Smooth muscle cell (in vitro differentiated cells): ENCODE measurements around the gene FYN. TPM values are rescaled to one million over a fixed set of nuclear protein-coding genes. Genes with fewer than 3 reads are reported as not detected.

Experiments
- DNase-seq: peaks from one replicate; lab custom pipeline; 2025; ENCODE audit not compliant: unreplicated experiment; lab: John Stamatoyannopoulos, UW
- H2AFZ ChIP-seq: fragments of 200-600 bp; sonication (generic); 2 replicates; pipeline ENCODE4 v1.6.0; 2016; ENCODE audit warnings: antibody characterized with exemption, low read depth, mild to moderate bottlenecking
- H3F3A ChIP-seq: fragments of 200-600 bp; sonication (generic); 2 replicates; pipeline ENCODE4 v1.6.0; 2017; ENCODE audit warnings: antibody characterized with exemption, low read depth
- H3K27ac ChIP-seq: fragments of 200-600 bp; sonication (generic); 2 replicates; pipeline ENCODE4 v1.5.1; 2016; ENCODE audit warnings: low read depth, mild to moderate bottlenecking
- H3K27me3 ChIP-seq: fragments of 200-600 bp; sonication (generic); 2 replicates; pipeline ENCODE4 v1.6.1; 2016; ENCODE audit warnings: low read depth, mild to moderate bottlenecking
- H3K36me3 ChIP-seq: fragments of 200-600 bp; sonication (generic); 2 replicates; pipeline ENCODE4 v1.5.1; 2016; ENCODE audit warnings: low read depth
- H3K4me1 ChIP-seq: fragments of 200-600 bp; sonication (generic); 2 replicates; pipeline ENCODE4 v1.5.1; 2016; ENCODE audit warnings: low read depth
- H3K4me2 ChIP-seq: fragments of 200-600 bp; sonication (generic); 2 replicates; pipeline ENCODE4 v1.6.0; 2016; ENCODE audit warnings: mild to moderate bottlenecking
- H3K4me3 ChIP-seq: fragments of 200-600 bp; sonication (generic); 2 replicates; pipeline ENCODE4 v1.5.1; 2016; ENCODE audit warnings: mild to moderate bottlenecking
- H3K79me2 ChIP-seq: fragments of 200-600 bp; sonication (generic); 2 replicates; pipeline ENCODE4 v1.6.0; 2016; ENCODE audit warnings: low read depth, mild to moderate bottlenecking
- H3K9ac ChIP-seq: fragments of 200-600 bp; sonication (generic); 2 replicates; pipeline ENCODE4 v1.6.0; 2016; ENCODE audit warnings: low read depth
- H3K9me3 ChIP-seq: fragments of 200-600 bp; sonication (generic); replicated peaks from 2 replicates; pipeline ENCODE4 v1.5.1; 2016; ENCODE audit warnings: low read depth
- H4K20me1 ChIP-seq: fragments of 200-600 bp; sonication (generic); 2 replicates; pipeline ENCODE4 v1.6.0; 2016; ENCODE audit warnings: low read depth
- CTCF ChIP-seq: fragments of 200-600 bp; sonication (generic); IDR thresholded peaks from 2 replicates; pipeline ENCODE4 v1.5.1; 2017; ENCODE audit warnings: borderline replicate concordance, mild to moderate bottlenecking, antibody characterized with exemption; ENCODE audit not compliant: insufficient read depth, poor library complexity, severe bottlenecking
- WGBS: methylation state at CpG from one replicate; pipeline ENCODE4 v1.1.7; 2016; ENCODE audit warnings: low lambda C conversion rate; 5-methylcytosine and 5-hydroxymethylcytosine counted together
- polyA plus RNA-seq: library from polyadenylated mRNA; unstranded; fragments of >200 nt; fragmentation: Nextera tagmentation; extraction: Ambion mirVana; gene quantifications from 2 replicates; pipeline ENCODE4 v1.2.1, GENCODE V29; 2016
- total RNA-seq: library from RNA; depleted of rRNA; stranded (reverse); fragments of >200 nt; gene quantifications from 2 replicates; pipeline ENCODE4 v1.2.3, GENCODE V29; 2014

Gene FYN
- total and polyA plus RNA-seq, 2 experiments from 2014 or later: 110 to 138 TPM

- no peak overlapping the region for H3K4me3 ChIP-seq
- DNase-seq: no peak
Observed at GRCh38 chr6:111759836-111760785, 113.1 kb downstream of the FYN start.

GRCh38 chr6:111759331-111759835, 113.9 kb downstream of the FYN start:
- no peak overlapping the region for H2AFZ ChIP-seq
- peaks cover 9% of the 10 kb centered on the region for H3F3A ChIP-seq
- TF ChIP-seq CTCF: no peak
- no peaks in the 10 kb centered on the region for H3K36me3 ChIP-seq
- no peak overlapping the region for H3K4me3 ChIP-seq
- H3K9me3 ChIP-seq: no peaks in the 10 kb centered on the region
- no peak for DNase-seq
- H3K27me3 ChIP-seq: no peaks in the 10 kb centered on the region
- peak overlapping the region; percentile 80 for H3K27ac ChIP-seq
- peaks cover 31% of the 10 kb centered on the region for H4K20me1 ChIP-seq
- H3K4me2 ChIP-seq: peak overlapping the region; percentile 54
- peaks cover 36% of the 10 kb centered on the region for H3K79me2 ChIP-seq
- 71% methylated on average over 10 of the region's 10 CpGs for WGBS
- no peak overlapping the region for H3K9ac ChIP-seq
- peaks cover 36% of the 10 kb centered on the region for H3K4me1 ChIP-seq

More at GRCh38 chr6:111759836-111760785, 113.1 kb downstream of the FYN start:
- no peak overlapping the region for H2AFZ ChIP-seq
- H3K9me3 ChIP-seq: no peaks in the 10 kb centered on the region
- H3K27ac ChIP-seq: peak overlapping the region; percentile 80
- WGBS: 50% methylated on average over 18 of the region's 18 CpGs
- TF ChIP-seq CTCF: no peak
- no peaks in the 10 kb centered on the region for H3K36me3 ChIP-seq
- peak overlapping the region; percentile 54 for H3K4me2 ChIP-seq
- no peaks in the 10 kb centered on the region for H3K27me3 ChIP-seq
- peaks cover 38% of the 10 kb centered on the region for H4K20me1 ChIP-seq
- H3F3A ChIP-seq: peaks cover 9% of the 10 kb centered on the region
- peak overlapping the region; percentile 16 for H3K9ac ChIP-seq
- peaks cover 30% of the 10 kb centered on the region for H3K79me2 ChIP-seq
- peaks cover 43% of the 10 kb centered on the region for H3K4me1 ChIP-seq

GRCh38 chr6:111758608-111759329, 114.5 kb downstream of the FYN start:
- H3K4me2 ChIP-seq: no peak overlapping the region
- H3K36me3 ChIP-seq: no peaks in the 10 kb centered on the region
- WGBS: 98% methylated on average over 11 of the region's 11 CpGs
- H3F3A ChIP-seq: peaks cover 9% of the 10 kb centered on the region
- TF ChIP-seq CTCF: no peak
- no peak overlapping the region for H3K9ac ChIP-seq
- no peak overlapping the region for H3K4me3 ChIP-seq
- H3K4me1 ChIP-seq: peaks cover 30% of the 10 kb centered on the region
- no peak overlapping the region for H2AFZ ChIP-seq
- H3K27ac ChIP-seq: no peak overlapping the region
- peaks cover 27% of the 10 kb centered on the region for H4K20me1 ChIP-seq
- no peaks in the 10 kb centered on the region for H3K9me3 ChIP-seq
- no peak for DNase-seq
- peaks cover 42% of the 10 kb centered on the region for H3K79me2 ChIP-seq
- no peaks in the 10 kb centered on the region for H3K27me3 ChIP-seq
